GM18858 (cell line): ENCODE data around the gene SIKE1.
"Not testable (repeated sequence)": the region's sequence is repeated elsewhere in the genome, so short reads cannot be mapped to it uniquely, and the experiment has no call there.

ENCODE experiments used
- ATAC-seq: cut with Tn5 transposase; IDR thresholded peaks from one replicate; pipeline ENCODE4 v1.9.1; 2021; ENCODE audit not compliant: unreplicated experiment

Gene SIKE1

GRCh38 chr1:114780344-114781226, at the start of gene SIKE1:
Gene SIKE1, minus strand, starts transcription at chr1:114780685. Its CDS starts 78 bp downstream, at chr1:114780607.
- peak; percentile 99 for ATAC-seq

GRCh38 chr1:114830075-114830474, 49.6 kb upstream of the SIKE1 start:
- not testable (repeated sequence) for ATAC-seq

- ATAC-seq, result no peak
These were observed 47.8 kb upstream of the SIKE1 start for GRCh38 chr1:114828251-114828650.

DNA sequence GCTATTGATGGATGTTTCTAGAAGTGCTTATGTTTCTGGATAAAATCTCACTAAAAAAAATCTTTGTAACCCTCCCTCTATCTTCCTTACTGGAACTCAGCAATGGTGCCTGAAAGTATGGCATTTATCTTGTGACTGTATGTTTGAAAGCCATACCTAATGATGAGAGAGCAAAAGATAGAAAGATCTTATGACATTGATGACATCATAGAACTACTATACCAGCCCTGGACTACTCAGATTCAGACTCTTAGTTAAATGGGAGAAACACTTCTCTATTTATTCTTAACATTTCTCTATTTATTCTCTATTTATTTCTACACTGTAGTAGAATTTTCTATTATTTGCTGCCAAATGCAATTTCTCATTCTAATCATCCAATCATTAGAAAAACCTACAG, 41.5 kb upstream of the SIKE1 start:
- ATAC-seq, result no peak

DNA sequence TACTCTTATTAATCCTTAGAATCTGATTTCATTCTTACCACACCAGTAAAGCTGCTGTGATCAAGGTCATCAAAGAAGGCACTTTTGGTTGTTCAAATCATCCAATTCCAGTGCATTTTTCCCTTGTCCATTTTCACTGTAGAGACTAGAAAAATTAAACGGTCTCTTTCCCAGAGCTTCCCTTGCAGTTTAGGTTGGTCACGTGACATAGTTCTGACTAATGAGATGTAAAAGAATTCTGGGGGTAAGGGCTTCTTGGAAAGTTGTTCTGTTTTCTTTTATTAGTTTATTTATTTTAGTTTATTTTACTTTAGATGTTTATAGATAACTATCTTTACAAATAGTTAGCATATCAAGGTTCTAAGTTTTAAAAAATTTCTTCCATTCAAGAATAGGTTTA, 39.9 kb upstream of the SIKE1 start:
- no peak for ATAC-seq

DNA sequence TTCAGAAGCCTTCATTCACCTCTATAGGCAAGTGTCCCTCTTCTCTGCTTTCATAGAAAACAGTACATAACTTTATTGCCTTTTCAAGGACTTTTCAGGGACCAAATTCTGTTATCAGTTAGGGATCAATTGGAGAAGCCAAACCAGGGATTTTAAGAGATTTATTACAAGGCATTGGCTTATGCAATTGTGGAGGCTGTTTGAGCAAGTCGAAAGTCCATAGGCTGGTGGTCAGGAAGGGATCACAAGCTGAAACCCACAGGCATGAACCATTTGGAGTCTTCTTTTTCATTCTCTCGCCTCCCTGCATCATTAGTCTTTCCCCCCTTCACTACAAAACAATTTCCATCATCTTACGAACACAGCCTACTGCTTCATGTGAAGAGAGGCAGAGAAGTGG, 39.4 kb upstream of the SIKE1 start:
- no peak for ATAC-seq

GRCh38 chr1:114804449-114804848, 24.0 kb upstream of the SIKE1 start:
- not testable (repeated sequence) for ATAC-seq

GRCh38 chr1:114803001-114803400, 22.5 kb upstream of the SIKE1 start:
- ATAC-seq, result no peak

DNA sequence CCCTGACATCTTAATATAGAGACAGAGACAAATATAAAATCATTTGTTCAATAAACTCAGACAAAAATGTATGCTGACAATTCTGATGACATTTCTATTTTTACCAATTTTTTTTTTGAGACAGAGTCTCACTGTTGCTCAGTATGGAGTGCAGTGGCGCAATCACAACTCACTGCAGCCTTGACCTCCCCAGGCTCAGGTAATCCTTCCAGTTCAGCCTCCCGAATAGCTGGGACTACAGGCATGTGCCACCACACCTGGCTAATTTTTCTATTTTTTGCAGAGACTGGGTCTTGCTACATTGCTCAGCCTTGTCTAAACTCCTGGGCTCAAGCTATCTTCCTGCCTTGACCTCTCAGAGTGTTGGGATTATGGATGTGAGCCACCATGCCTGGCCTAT, 13.6 kb upstream of the SIKE1 start:
- no peak for ATAC-seq

DNA sequence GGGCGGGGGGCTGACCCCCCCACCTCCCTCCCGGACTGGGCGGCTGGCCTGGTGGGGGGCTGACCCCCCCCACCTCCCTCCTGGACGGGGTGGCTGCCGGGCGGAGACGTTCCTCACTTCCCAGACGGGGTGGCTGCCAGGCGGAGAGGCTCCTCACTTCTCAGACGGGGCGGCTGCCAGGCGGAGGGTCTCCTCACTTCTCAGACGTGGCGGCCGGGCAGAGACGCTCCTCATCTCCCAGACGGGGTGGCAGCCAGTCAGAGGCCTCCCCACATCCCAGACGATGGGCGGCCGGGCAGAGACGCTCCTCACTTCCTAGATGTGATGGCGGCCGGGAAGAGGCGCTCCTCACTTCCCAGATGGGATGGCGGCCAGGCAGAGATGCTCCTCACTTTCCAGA, 10.1 kb upstream of the SIKE1 start:
- ATAC-seq, result not testable (repeated sequence)

- not testable (repeated sequence) for ATAC-seq
These were observed 6.0 kb upstream of the SIKE1 start for GRCh38 chr1:114786440-114786839.

GRCh38 chr1:114782476-114782875, 2.0 kb upstream of the SIKE1 start:
- ATAC-seq, result no peak

- ATAC-seq, result no peak
These were observed 763 bp downstream of the SIKE1 start for GRCh38 chr1:114779722-114780121.

DNA sequence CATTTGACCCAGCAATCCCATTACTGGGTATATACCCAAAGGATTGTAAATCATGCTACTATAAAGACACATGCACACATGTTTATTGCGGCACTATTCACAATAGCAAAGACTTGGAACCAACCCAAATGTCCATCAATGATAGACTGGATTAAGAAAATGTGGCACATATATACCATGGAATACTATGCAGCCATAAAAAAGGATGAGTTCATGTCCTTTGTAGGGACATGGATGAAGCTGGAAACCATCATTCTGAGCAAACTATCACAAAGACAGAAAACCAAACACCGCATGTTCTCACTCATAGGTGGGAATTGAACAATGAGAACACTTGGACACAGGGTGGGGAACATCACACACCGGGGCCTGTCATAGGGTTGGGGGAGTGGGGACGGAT, 3.8 kb downstream of the SIKE1 start:
- not testable (repeated sequence) for ATAC-seq

GRCh38 chr1:114771992-114772391, 8.5 kb downstream of the SIKE1 start:
- no peak for ATAC-seq

DNA sequence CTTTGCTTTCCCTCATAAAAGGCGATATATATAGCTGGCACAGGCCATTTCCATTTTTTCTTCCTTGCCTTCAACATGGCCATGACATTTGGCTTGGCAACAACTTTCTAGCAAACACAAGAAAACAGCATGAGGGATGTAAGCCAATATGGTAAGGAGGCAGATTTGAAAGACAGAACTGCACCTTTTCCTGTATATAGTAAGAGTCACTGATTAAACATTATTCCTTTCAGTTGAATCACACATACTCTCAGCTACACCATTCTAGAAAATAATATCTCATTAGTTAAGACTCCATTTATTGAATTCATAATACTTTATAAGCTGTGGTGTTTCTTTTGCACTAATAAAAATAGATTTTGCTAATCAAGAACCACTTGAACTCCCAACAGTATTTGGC, 9.5 kb downstream of the SIKE1 start:
- no peak for ATAC-seq

- ATAC-seq, result no peak
These were observed 15.8 kb downstream of the SIKE1 start for GRCh38 chr1:114764689-114765088.

GRCh38 chr1:114758256-114758832, 22.1 kb downstream of the SIKE1 start:
- no peak for ATAC-seq

DNA sequence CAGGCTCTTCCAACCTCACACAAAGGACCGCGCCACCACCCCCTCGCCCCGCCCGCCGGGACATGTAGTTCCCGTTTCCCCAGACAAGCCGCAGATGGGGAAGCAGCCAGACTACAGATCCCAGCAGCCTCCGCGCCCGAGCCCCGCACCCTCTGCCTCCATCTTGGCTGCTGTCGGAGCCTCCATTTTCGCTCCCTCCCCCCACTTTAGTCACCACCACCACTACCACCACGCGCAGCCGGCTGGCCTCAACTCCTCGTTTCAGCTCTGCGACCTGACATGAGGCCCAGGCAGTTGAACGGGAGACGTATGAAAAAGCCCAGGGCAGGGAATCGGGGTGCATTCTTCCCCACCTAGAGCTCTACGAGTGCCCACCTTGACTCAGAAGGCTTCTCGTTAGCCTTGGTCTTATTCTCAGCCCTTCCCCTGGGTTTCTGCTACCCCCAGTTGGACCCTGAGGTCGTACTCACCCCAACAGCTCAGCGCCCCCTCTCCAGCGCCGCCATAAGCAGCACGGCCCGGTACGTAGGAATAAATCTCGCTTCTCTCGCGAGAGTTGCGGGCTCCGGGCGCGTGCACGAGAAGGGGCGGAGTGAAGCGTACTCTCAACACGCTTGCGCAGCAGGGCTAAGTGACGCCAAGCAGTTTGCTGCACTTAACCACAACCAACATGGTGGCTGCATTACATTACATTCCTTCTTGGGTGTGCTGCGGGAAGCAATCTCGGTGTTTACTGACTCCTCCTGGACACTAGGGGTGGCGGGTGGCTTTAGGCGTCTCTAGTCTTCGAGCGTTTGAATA, 22.8 kb downstream of the SIKE1 start, which contains the start of gene CSDE1:
Gene CSDE1, minus strand, starts transcription at position 530 of the 801 bp plus-strand sequence. CDS start 18,094 bp downstream, outside the sequence.
- ATAC-seq, result peak; percentile 58

DNA sequence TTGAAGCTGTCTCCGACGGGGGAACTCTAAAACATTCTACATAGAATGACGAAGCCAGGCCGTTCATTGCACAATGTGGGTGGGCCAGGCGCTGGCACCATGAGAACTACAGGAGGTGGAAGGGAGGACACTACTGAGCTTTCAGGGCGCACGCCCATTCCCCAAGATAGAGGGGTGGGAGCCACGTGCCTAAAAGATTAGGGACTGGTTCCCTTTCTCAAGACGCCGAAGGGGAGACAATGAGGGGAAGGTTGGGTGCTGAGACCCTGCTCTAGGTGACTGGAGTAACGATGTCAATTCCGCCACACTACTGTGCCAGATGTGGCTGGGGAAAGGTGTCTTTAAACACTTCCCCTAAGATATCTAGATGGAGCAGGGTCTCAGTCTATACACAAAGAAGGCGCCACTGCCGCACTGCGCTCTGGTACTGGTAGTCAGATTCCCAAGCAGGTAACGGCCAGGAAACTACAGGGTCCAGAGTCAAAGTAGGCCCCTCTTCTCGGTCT, 23.5 kb downstream of the SIKE1 start:
- ATAC-seq, result no peak
